Nephron progenitor cell (in vitro differentiated cells): ENCODE measurements around the gene RCVRN.

Experiments used
- DNase-seq: peaks from one replicate; pipeline ENCODE4 v3.0.0; 2021
- H3K27ac Mint-ChIP-seq: 2 replicates; pipeline ENCODE4 v1.8.0; 2021; ENCODE audit warnings: mild to moderate bottlenecking, moderate library complexity, mixed read lengths
- H3K27me3 Mint-ChIP-seq: 2 replicates; pipeline ENCODE4 v1.8.0; 2021; ENCODE audit warnings: mild to moderate bottlenecking, low read depth, mixed read lengths; ENCODE audit not compliant: poor library complexity
- H3K36me3 Mint-ChIP-seq: 2 replicates; pipeline ENCODE4 v1.8.0; 2021; ENCODE audit warnings: low read depth, mixed read lengths
- H3K4me1 Mint-ChIP-seq: 2 replicates; pipeline ENCODE4 v1.8.0; 2021; ENCODE audit warnings: mixed read lengths
- H3K4me3 Mint-ChIP-seq: 2 replicates; pipeline ENCODE4 v1.8.0; 2021; ENCODE audit warnings: mild to moderate bottlenecking, moderate library complexity, mixed read lengths
- H3K9me3 Mint-ChIP-seq: 2 replicates; pipeline ENCODE4 v1.8.0; 2021; ENCODE audit warnings: mild to moderate bottlenecking, moderate library complexity, mixed read lengths
- CTCF ChIP-seq: fragments of 200-600 bp; sonication (generic); IDR thresholded peaks from 2 replicates; pipeline ENCODE4 v1.5.0; 2021; ENCODE audit warnings: antibody characterized with exemption

Gene RCVRN

GRCh38 chr17:9878786-9879525 lies 26.1 kb downstream of the RCVRN start:
- Mint-ChIP-seq H3K27ac (no peak overlapping the region), H3K4me1 (peaks cover 15% of the 10 kb centered on the region)

GRCh38 chr17:9878356-9878755 lies 26.7 kb downstream of the RCVRN start:
- peaks cover 15% of the 10 kb centered on the region for H3K4me1 Mint-ChIP-seq
- TF ChIP-seq CTCF = no peak
- no peak overlapping the region for H3K27ac Mint-ChIP-seq
- peaks cover 5% of the 10 kb centered on the region for H3K36me3 Mint-ChIP-seq
- no peaks in the 10 kb centered on the region for H3K27me3 Mint-ChIP-seq
- H3K4me3 Mint-ChIP-seq = no peak overlapping the region
- no peak for DNase-seq
- H3K9me3 Mint-ChIP-seq = peaks cover 36% of the 10 kb centered on the region

More at GRCh38 chr17:9878786-9879525, 26.1 kb downstream of the RCVRN start:
- Mint-ChIP-seq H3K4me3 (no peak overlapping the region), H3K9me3 (peaks cover 42% of the 10 kb centered on the region), H3K27me3 (no peaks in the 10 kb centered on the region), H3K36me3 (peaks cover 8% of the 10 kb centered on the region)
- no peak for DNase-seq
- TF ChIP-seq CTCF = no peak

GRCh38 chr17:9875441-9875840 lies 29.6 kb downstream of the RCVRN start:
- TF ChIP-seq CTCF = no peak
- no peak overlapping the region for H3K27ac Mint-ChIP-seq
- peaks cover 8% of the 10 kb centered on the region for H3K4me1 Mint-ChIP-seq
- H3K27me3 Mint-ChIP-seq = peaks cover 7% of the 10 kb centered on the region
- peaks cover 9% of the 10 kb centered on the region for H3K9me3 Mint-ChIP-seq
- no peak overlapping the region for H3K4me3 Mint-ChIP-seq
- DNase-seq = no peak
- H3K36me3 Mint-ChIP-seq = no peaks in the 10 kb centered on the region

GRCh38 chr17:9874722-9875121 lies 30.3 kb downstream of the RCVRN start:
- H3K4me1 Mint-ChIP-seq = peaks cover 7% of the 10 kb centered on the region
- H3K4me3 Mint-ChIP-seq = no peak overlapping the region
- H3K36me3 Mint-ChIP-seq = no peaks in the 10 kb centered on the region
- no peak overlapping the region for H3K27ac Mint-ChIP-seq
- DNase-seq = no peak
- H3K27me3 Mint-ChIP-seq = peaks cover 7% of the 10 kb centered on the region
- TF ChIP-seq CTCF = no peak
- peaks cover 1% of the 10 kb centered on the region for H3K9me3 Mint-ChIP-seq

- TF ChIP-seq CTCF = no peak
- H3K27me3 Mint-ChIP-seq = peaks cover 7% of the 10 kb centered on the region
- no peak for DNase-seq
- peaks cover 7% of the 10 kb centered on the region for H3K4me1 Mint-ChIP-seq
- no peak overlapping the region for H3K27ac Mint-ChIP-seq
- no peak overlapping the region for H3K4me3 Mint-ChIP-seq
- H3K9me3 Mint-ChIP-seq = no peaks in the 10 kb centered on the region
- no peaks in the 10 kb centered on the region for H3K36me3 Mint-ChIP-seq
Observed at GRCh38 chr17:9872852-9873251, 32.2 kb downstream of the RCVRN start.

- Mint-ChIP-seq H3K9me3 (peaks cover 10% of the 10 kb centered on the region), H3K4me1 (no peaks in the 10 kb centered on the region), H3K27ac (no peak overlapping the region), H3K4me3 (no peak overlapping the region), H3K27me3 (peaks cover 11% of the 10 kb centered on the region), H3K36me3 (no peaks in the 10 kb centered on the region)
- TF ChIP-seq CTCF = no peak
- DNase-seq = no peak
Observed at GRCh38 chr17:9868552-9868951, 36.5 kb downstream of the RCVRN start.
